GM12892 (cell line): ENCODE measurements around the gene GRID1.

ENCODE experiments used
- POLR2A ChIP-seq: IDR thresholded peaks from 2 replicates; pipeline ENCODE4 v1.6.1; 2011; ENCODE audit warnings: low read depth, low read length, control low read depth
- POLR2AphosphoS5 ChIP-seq: IDR thresholded peaks from 2 replicates; pipeline ENCODE4 v1.6.1; 2011; ENCODE audit warnings: low read depth, low read length, control low read depth
- TAF1 ChIP-seq: IDR thresholded peaks from 2 replicates; pipeline ENCODE4 v1.6.1; 2011; ENCODE audit warnings: low read depth, mild to moderate bottlenecking, control low read depth, low read length, borderline replicate concordance

- TF ChIP-seq POLR2A: no peak
- no peak for TF ChIP-seq POLR2AphosphoS5
- TF ChIP-seq TAF1: no peak
Observed at GRCh38 chr10:86230557-86231180, 135.9 kb downstream of the GRID1 start.
